ENCODE measurements around the gene ASCC1.

- TF ChIP-seq CTCF (conservative IDR thresholded peaks at IDR 0.05) (0 out of 2 replicates have a peak, but pooled peaks have one; percentile 2), ZFX (IDR thresholded peaks at IDR 0.05) (no peak)
These were observed 83.2 kb downstream of the ASCC1 start for GRCh38 chr10:72132854-72133253.
